GM12892 (cell line): Measurements from ENCODE around the gene UBE2O.

Experiments
- POLR2A ChIP-seq: IDR thresholded peaks from 2 replicates; pipeline ENCODE4 v1.6.1; 2011; ENCODE audit warnings: low read depth, low read length, control low read depth
- POLR2AphosphoS5 ChIP-seq: IDR thresholded peaks from 2 replicates; pipeline ENCODE4 v1.6.1; 2011; ENCODE audit warnings: low read depth, low read length, control low read depth

DNA sequence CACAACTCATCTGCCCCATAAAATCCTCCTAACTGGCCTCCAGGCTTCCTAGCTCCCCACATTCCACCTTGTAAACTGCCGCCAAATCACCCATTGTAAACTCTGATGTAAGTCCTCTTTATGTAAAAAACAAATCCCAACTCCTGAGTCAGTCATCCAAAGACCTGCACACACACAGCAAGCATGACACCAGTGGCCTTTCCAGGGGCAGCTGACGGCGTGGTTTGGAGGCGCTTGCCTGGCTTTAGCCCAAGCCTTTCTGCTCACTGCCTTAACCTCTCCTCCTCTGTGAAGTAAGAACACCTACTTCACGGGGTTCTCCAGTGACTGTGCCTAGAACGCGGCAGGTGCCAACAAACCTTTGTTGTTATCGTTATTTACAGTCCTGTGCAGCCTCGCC is 14.0 kb downstream of the UBE2O start:
- no peak for TF ChIP-seq POLR2AphosphoS5
- no peak for TF ChIP-seq POLR2A
